Neural cell (in vitro differentiated cells): Measurements from ENCODE around the gene CPNE6.

Source experiments
- RAD21 ChIP-seq: fragments of 450-650 bp; conservative IDR thresholded peaks from 2 replicates; pipeline ENCODE4 v1.6.1; 2014; ENCODE audit warnings: antibody characterized with exemption, mild to moderate bottlenecking, moderate library complexity
- SMC3 ChIP-seq: fragments of 450-650 bp; conservative IDR thresholded peaks from 2 replicates; pipeline ENCODE4 v1.6.1; 2014; ENCODE audit warnings: antibody characterized with exemption, mild to moderate bottlenecking, moderate library complexity; ENCODE audit not compliant: poor library complexity
- TF ChIP-seq, protein P1 (sequence below): IDR thresholded peaks from 2 replicates; pipeline ENCODE4 v1.6.1; 2012; ENCODE audit warnings: borderline replicate concordance
- TF ChIP-seq, protein P2 (sequence below): fragments of 450-650 bp; IDR thresholded peaks from 2 replicates; pipeline ENCODE4 v1.5.1; 2014; ENCODE audit warnings: antibody characterized with exemption, mild to moderate bottlenecking, moderate library complexity; ENCODE audit not compliant: poor library complexity, severe bottlenecking

DNA sequence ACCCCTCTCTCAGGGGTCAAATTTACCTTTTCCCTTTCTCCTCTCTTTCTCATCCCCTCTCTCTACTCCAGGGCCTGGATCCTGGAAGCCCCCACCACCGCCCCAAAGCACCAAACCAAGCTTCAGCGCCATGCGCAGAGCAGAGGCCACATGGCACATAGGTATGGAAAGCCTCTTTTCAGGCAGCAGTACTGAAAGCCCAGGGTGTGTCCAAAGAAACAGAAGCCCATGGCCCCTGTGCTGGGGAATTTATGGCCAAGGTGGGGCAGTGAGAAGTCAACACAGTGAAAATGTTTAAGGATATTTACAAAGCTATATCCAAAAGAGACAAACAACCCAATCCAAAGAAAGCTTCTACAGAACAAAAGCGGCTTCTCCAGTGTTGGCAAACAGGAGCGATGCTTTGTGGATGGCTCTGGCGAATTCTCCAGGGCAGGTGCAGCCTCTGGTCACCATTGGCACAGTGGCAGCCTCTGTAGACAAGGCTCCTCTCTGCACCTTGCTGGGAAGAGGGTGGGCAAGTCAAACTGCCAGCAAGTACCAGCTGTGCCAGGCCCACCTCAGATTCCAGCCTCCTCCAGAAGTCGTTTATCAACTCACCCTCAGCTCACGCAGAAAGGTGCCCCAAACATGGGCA lies 4.7 kb upstream of the CPNE6 start:
- TF ChIP-seq SMC3 (no peak), RAD21 (no peak)
- TF ChIP-seq, protein P1, sequence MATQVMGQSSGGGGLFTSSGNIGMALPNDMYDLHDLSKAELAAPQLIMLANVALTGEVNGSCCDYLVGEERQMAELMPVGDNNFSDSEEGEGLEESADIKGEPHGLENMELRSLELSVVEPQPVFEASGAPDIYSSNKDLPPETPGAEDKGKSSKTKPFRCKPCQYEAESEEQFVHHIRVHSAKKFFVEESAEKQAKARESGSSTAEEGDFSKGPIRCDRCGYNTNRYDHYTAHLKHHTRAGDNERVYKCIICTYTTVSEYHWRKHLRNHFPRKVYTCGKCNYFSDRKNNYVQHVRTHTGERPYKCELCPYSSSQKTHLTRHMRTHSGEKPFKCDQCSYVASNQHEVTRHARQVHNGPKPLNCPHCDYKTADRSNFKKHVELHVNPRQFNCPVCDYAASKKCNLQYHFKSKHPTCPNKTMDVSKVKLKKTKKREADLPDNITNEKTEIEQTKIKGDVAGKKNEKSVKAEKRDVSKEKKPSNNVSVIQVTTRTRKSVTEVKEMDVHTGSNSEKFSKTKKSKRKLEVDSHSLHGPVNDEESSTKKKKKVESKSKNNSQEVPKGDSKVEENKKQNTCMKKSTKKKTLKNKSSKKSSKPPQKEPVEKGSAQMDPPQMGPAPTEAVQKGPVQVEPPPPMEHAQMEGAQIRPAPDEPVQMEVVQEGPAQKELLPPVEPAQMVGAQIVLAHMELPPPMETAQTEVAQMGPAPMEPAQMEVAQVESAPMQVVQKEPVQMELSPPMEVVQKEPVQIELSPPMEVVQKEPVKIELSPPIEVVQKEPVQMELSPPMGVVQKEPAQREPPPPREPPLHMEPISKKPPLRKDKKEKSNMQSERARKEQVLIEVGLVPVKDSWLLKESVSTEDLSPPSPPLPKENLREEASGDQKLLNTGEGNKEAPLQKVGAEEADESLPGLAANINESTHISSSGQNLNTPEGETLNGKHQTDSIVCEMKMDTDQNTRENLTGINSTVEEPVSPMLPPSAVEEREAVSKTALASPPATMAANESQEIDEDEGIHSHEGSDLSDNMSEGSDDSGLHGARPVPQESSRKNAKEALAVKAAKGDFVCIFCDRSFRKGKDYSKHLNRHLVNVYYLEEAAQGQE, result no peak
- TF ChIP-seq, protein P2, sequence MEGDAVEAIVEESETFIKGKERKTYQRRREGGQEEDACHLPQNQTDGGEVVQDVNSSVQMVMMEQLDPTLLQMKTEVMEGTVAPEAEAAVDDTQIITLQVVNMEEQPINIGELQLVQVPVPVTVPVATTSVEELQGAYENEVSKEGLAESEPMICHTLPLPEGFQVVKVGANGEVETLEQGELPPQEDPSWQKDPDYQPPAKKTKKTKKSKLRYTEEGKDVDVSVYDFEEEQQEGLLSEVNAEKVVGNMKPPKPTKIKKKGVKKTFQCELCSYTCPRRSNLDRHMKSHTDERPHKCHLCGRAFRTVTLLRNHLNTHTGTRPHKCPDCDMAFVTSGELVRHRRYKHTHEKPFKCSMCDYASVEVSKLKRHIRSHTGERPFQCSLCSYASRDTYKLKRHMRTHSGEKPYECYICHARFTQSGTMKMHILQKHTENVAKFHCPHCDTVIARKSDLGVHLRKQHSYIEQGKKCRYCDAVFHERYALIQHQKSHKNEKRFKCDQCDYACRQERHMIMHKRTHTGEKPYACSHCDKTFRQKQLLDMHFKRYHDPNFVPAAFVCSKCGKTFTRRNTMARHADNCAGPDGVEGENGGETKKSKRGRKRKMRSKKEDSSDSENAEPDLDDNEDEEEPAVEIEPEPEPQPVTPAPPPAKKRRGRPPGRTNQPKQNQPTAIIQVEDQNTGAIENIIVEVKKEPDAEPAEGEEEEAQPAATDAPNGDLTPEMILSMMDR, result no peak
